Measurements from ENCODE around the gene GRIK3. TPM values are rescaled to one million over a fixed set of nuclear protein-coding genes. Genes with fewer than 3 reads are reported as not detected.

The GRIK3 gene
- total and polyA plus RNA-seq, 2 experiments from 2014 or later: 0.31 to 2.9 TPM

DNA sequence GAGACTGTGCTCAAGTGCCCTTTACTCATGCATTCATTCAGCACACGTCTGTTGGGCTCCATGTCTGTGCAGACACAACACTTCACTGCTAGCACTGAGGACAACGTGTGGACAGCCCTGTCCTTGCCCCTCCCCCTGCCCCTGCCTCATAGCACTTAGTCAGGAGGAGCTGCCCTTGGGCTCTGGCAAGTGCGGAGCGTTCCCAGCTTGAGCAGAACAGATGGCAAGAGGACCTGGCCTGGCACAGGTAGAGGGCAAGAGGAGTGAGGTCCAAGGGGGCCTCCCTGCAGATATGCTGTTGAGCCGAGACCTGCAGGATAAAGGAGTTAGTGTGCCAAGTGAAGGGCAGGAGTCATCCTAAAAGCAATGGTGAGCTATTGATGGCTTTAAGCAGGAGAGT is 81.3 kb downstream of the GRIK3 start:
- no peaks in the 10 kb centered on the region for H3K36me3 ChIP-seq (ENCODE audit: insufficient read depth)
- no peaks in the 10 kb centered on the region; the same call in 2 of the 3 replicates for H3K36me3 Mint-ChIP-seq (ENCODE audit: low read depth)
- TF ChIP-seq ZNF462 (CRISPR knock-in tag; IDR thresholded peaks at IDR 0.05): no peak
- TF ChIP-seq, protein P1, sequence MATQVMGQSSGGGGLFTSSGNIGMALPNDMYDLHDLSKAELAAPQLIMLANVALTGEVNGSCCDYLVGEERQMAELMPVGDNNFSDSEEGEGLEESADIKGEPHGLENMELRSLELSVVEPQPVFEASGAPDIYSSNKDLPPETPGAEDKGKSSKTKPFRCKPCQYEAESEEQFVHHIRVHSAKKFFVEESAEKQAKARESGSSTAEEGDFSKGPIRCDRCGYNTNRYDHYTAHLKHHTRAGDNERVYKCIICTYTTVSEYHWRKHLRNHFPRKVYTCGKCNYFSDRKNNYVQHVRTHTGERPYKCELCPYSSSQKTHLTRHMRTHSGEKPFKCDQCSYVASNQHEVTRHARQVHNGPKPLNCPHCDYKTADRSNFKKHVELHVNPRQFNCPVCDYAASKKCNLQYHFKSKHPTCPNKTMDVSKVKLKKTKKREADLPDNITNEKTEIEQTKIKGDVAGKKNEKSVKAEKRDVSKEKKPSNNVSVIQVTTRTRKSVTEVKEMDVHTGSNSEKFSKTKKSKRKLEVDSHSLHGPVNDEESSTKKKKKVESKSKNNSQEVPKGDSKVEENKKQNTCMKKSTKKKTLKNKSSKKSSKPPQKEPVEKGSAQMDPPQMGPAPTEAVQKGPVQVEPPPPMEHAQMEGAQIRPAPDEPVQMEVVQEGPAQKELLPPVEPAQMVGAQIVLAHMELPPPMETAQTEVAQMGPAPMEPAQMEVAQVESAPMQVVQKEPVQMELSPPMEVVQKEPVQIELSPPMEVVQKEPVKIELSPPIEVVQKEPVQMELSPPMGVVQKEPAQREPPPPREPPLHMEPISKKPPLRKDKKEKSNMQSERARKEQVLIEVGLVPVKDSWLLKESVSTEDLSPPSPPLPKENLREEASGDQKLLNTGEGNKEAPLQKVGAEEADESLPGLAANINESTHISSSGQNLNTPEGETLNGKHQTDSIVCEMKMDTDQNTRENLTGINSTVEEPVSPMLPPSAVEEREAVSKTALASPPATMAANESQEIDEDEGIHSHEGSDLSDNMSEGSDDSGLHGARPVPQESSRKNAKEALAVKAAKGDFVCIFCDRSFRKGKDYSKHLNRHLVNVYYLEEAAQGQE (IDR thresholded peaks at IDR 0.05; ENCODE audit: unreplicated experiment): no peak
- H3F3A ChIP-seq (replicated peaks; ENCODE audit: low read depth): no peaks in the 10 kb centered on the region
- no peak for ATAC-seq
- H3K27ac Mint-ChIP-seq: no peak overlapping the region
- no peaks in the 10 kb centered on the region for H3K79me2 ChIP-seq (replicated peaks; ENCODE audit: insufficient read depth)
- H4K20me1 ChIP-seq (replicated peaks; ENCODE audit: insufficient read depth): no peaks in the 10 kb centered on the region
- no peak overlapping the region for H3K27ac ChIP-seq (ENCODE audit: low read depth)
- no peak overlapping the region for H3K4me3 ChIP-seq
- DNase-seq (ENCODE audit: low spot score): no peak
- H3K4me1 Mint-ChIP-seq: peaks cover 13% of the 10 kb centered on the region
- H3K4me1 ChIP-seq (ENCODE audit: insufficient read depth): no peaks in the 10 kb centered on the region
- no peaks in the 10 kb centered on the region for H3K27me3 ChIP-seq (ENCODE audit: insufficient read depth)
- no peak overlapping the region for H3K4me3 Mint-ChIP-seq
- H3K4me2 ChIP-seq: no peak overlapping the region
- no peak overlapping the region for H2AFZ ChIP-seq
- peaks cover 8% of the 10 kb centered on the region for H3K27me3 Mint-ChIP-seq (ENCODE audit: insufficient read depth, low read depth, poor library complexity)
- no peaks in the 10 kb centered on the region for H3K9me2 ChIP-seq (ENCODE audit: insufficient read depth)
- no peaks in the 10 kb centered on the region for H3K9me3 Mint-ChIP-seq
